ENCODE measurements around the gene CADPS. TPM values are rescaled to one million over a fixed set of nuclear protein-coding genes. Genes with fewer than 3 reads are reported as not detected.
"Not testable (repeated sequence)": the region's sequence is repeated elsewhere in the genome, so short reads cannot be mapped to it uniquely, and the experiment has no call there.

CADPS gene
- total RNA-seq, 2 experiments from 2014 or later: not detected

- ChIA-PET POLR2A (no interaction called here), CTCF (interaction anchor here (0.6 kb wide), 1 partner anchor 1883 kb away, joined by 3 read pairs; no protein-coding TSS in a partner anchor)
- ATAC-seq (no peak), DNase-seq (no peak)
- intact Hi-C loops (cut with DNase I, micrococcal nuclease): no loop called here
- no peaks in the 10 kb centered on the region for H3K36me3 Mint-ChIP-seq (ENCODE audit: low read depth)
- no peak overlapping the region for H3K4me3 Mint-ChIP-seq
- H3K4me1 Mint-ChIP-seq: no peaks in the 10 kb centered on the region
- no peaks in the 10 kb centered on the region for H3K27me3 Mint-ChIP-seq
- no peak overlapping the region for H3K27ac Mint-ChIP-seq
- no peaks in the 10 kb centered on the region for H3K9me3 Mint-ChIP-seq (ENCODE audit: low read depth)
Observed at GRCh38 chr3:62601238-62602070, 273.8 kb downstream of the CADPS start.

GRCh38 chr3:62600033-62600432 is 275.2 kb downstream of the CADPS start:
- Mint-ChIP-seq H3K9me3 (ENCODE audit: low read depth) (no peaks in the 10 kb centered on the region), H3K4me3 (no peak overlapping the region), H3K27ac (no peak overlapping the region), H3K27me3 (no peaks in the 10 kb centered on the region), H3K4me1 (no peaks in the 10 kb centered on the region), H3K36me3 (ENCODE audit: low read depth) (no peaks in the 10 kb centered on the region)
- DNase-seq: no peak
- CTCF ChIA-PET: no interaction called here
- POLR2A ChIA-PET: no interaction called here
- intact Hi-C loops (cut with DNase I, micrococcal nuclease): no loop called here
- ATAC-seq: no peak

- CTCF ChIA-PET: interaction anchor here (0.7 kb wide), 1 partner anchor 10 kb away, joined by 3 read pairs; no protein-coding TSS in a partner anchor
- Mint-ChIP-seq H3K36me3 (ENCODE audit: low read depth) (no peaks in the 10 kb centered on the region), H3K27me3 (no peaks in the 10 kb centered on the region), H3K4me3 (no peak overlapping the region), H3K27ac (no peak overlapping the region), H3K4me1 (no peaks in the 10 kb centered on the region), H3K9me3 (ENCODE audit: low read depth) (no peaks in the 10 kb centered on the region)
- intact Hi-C loops (cut with DNase I, micrococcal nuclease): no loop called here
- no peak for DNase-seq
- POLR2A ChIA-PET: no interaction called here
- ATAC-seq: no peak
Observed at GRCh38 chr3:62597491-62597890, 277.7 kb downstream of the CADPS start.

- DNase-seq: no peak
- ChIA-PET CTCF (interaction anchor here (1.0 kb wide), 1 partner anchor 652 kb away, joined by 3 read pairs; no protein-coding TSS in a partner anchor), POLR2A (no interaction called here)
- Mint-ChIP-seq H3K27ac (no peak overlapping the region), H3K27me3 (no peaks in the 10 kb centered on the region), H3K36me3 (ENCODE audit: low read depth) (no peaks in the 10 kb centered on the region), H3K4me1 (no peaks in the 10 kb centered on the region), H3K4me3 (no peak overlapping the region), H3K9me3 (ENCODE audit: low read depth) (no peaks in the 10 kb centered on the region)
- intact Hi-C loops (cut with DNase I, micrococcal nuclease): no loop called here
- ATAC-seq: no peak
Observed at GRCh38 chr3:62592408-62592807, 282.8 kb downstream of the CADPS start.

GRCh38 chr3:62589078-62589477 is 286.1 kb downstream of the CADPS start:
- H3K27ac Mint-ChIP-seq: no peak overlapping the region
- no peaks in the 10 kb centered on the region for H3K9me3 Mint-ChIP-seq (ENCODE audit: low read depth)
- intact Hi-C loops (cut with DNase I, micrococcal nuclease): no loop called here
- ChIA-PET POLR2A (no interaction called here), CTCF (no interaction called here)
- no peaks in the 10 kb centered on the region for H3K27me3 Mint-ChIP-seq
- H3K4me3 Mint-ChIP-seq: no peak overlapping the region
- ATAC-seq (no peak), DNase-seq (no peak)
- H3K4me1 Mint-ChIP-seq: no peaks in the 10 kb centered on the region
- H3K36me3 Mint-ChIP-seq (ENCODE audit: low read depth): no peaks in the 10 kb centered on the region

- H3K9me3 Mint-ChIP-seq (ENCODE audit: low read depth): no peaks in the 10 kb centered on the region
Observed at GRCh38 chr3:62587579-62588031, 287.6 kb downstream of the CADPS start.

GRCh38 chr3:62587169-62587568 is 288.0 kb downstream of the CADPS start:
- H3K27me3 Mint-ChIP-seq: no peaks in the 10 kb centered on the region
- no peak for ATAC-seq
- H3K9me3 Mint-ChIP-seq (ENCODE audit: low read depth): no peaks in the 10 kb centered on the region
- no peak overlapping the region for H3K27ac Mint-ChIP-seq
- no peaks in the 10 kb centered on the region for H3K4me1 Mint-ChIP-seq
- ChIA-PET POLR2A (no interaction called here), CTCF (interaction anchor here (0.7 to 1.0 kb wide), 2 partner anchors 10 to 286 kb away, joined by 3 read pairs; no protein-coding TSS in a partner anchor)
- intact Hi-C loops (cut with DNase I, micrococcal nuclease): no loop called here
- H3K4me3 Mint-ChIP-seq: no peak overlapping the region
- no peak for DNase-seq
- H3K36me3 Mint-ChIP-seq (ENCODE audit: low read depth): no peaks in the 10 kb centered on the region

More at GRCh38 chr3:62587579-62588031, 287.6 kb downstream of the CADPS start:
- POLR2A ChIA-PET: no interaction called here
- no peaks in the 10 kb centered on the region for H3K36me3 Mint-ChIP-seq (ENCODE audit: low read depth)
- no peak overlapping the region for H3K27ac Mint-ChIP-seq
- CTCF ChIA-PET: interaction anchor here (0.7 to 1.0 kb wide), 2 partner anchors 10 to 286 kb away, joined by 3 read pairs; no protein-coding TSS in a partner anchor
- H3K27me3 Mint-ChIP-seq: no peaks in the 10 kb centered on the region
- DNase-seq (no peak), ATAC-seq (no peak)
- no peaks in the 10 kb centered on the region for H3K4me1 Mint-ChIP-seq
- intact Hi-C loops (cut with DNase I, micrococcal nuclease): no loop called here
- H3K4me3 Mint-ChIP-seq: no peak overlapping the region

- DNase-seq (no peak), ATAC-seq (no peak)
- H3K36me3 Mint-ChIP-seq (ENCODE audit: low read depth): no peaks in the 10 kb centered on the region
- no peaks in the 10 kb centered on the region for H3K4me1 Mint-ChIP-seq
- no peak overlapping the region for H3K27ac Mint-ChIP-seq
- ChIA-PET POLR2A (no interaction called here), CTCF (interaction anchor here (1.0 kb wide), 1 partner anchor 285 kb away, joined by 3 read pairs; no protein-coding TSS in a partner anchor)
- H3K27me3 Mint-ChIP-seq: no peaks in the 10 kb centered on the region
- peaks cover 2% of the 10 kb centered on the region for H3K9me3 Mint-ChIP-seq (ENCODE audit: low read depth)
- intact Hi-C loops (cut with DNase I, micrococcal nuclease): no loop called here
- H3K4me3 Mint-ChIP-seq: no peak overlapping the region
Observed at GRCh38 chr3:62586356-62586755, 288.9 kb downstream of the CADPS start.

GRCh38 chr3:62585861-62586260 is 289.4 kb downstream of the CADPS start:
- Mint-ChIP-seq H3K27ac (no peak overlapping the region), H3K4me1 (no peaks in the 10 kb centered on the region)

GRCh38 chr3:62584636-62585035 is 290.6 kb downstream of the CADPS start:
- Mint-ChIP-seq H3K36me3 (ENCODE audit: low read depth) (no peaks in the 10 kb centered on the region), H3K4me1 (no peaks in the 10 kb centered on the region), H3K27ac (no peak overlapping the region), H3K27me3 (no peaks in the 10 kb centered on the region), H3K9me3 (ENCODE audit: low read depth) (peaks cover 4% of the 10 kb centered on the region), H3K4me3 (no peak overlapping the region)
- no peak for DNase-seq
- ChIA-PET CTCF (no interaction called here), POLR2A (no interaction called here)
- no peak for ATAC-seq
- intact Hi-C loops (cut with DNase I, micrococcal nuclease): no loop called here

More at GRCh38 chr3:62585861-62586260, 289.4 kb downstream of the CADPS start:
- intact Hi-C loops (cut with DNase I, micrococcal nuclease): no loop called here
- no peaks in the 10 kb centered on the region for H3K36me3 Mint-ChIP-seq (ENCODE audit: low read depth)
- ChIA-PET POLR2A (no interaction called here), CTCF (no interaction called here)
- DNase-seq (no peak), ATAC-seq (no peak)
- peaks cover 2% of the 10 kb centered on the region for H3K9me3 Mint-ChIP-seq (ENCODE audit: low read depth)
- no peak overlapping the region for H3K4me3 Mint-ChIP-seq
- H3K27me3 Mint-ChIP-seq: no peaks in the 10 kb centered on the region

- Mint-ChIP-seq H3K9me3 (ENCODE audit: low read depth) (peaks cover 10% of the 10 kb centered on the region), H3K4me1 (no peaks in the 10 kb centered on the region), H3K4me3 (no peak overlapping the region), H3K27me3 (no peaks in the 10 kb centered on the region), H3K27ac (no peak overlapping the region), H3K36me3 (ENCODE audit: low read depth) (no peaks in the 10 kb centered on the region)
- intact Hi-C loops (cut with DNase I, micrococcal nuclease): no loop called here
- CTCF ChIA-PET: interaction anchor here (0.7 kb wide), 1 partner anchor 87 kb away, joined by 3 read pairs; no protein-coding TSS in a partner anchor
- DNase-seq (no peak), ATAC-seq (no peak)
- POLR2A ChIA-PET: no interaction called here
Observed at GRCh38 chr3:62582495-62583172, 292.6 kb downstream of the CADPS start.

GRCh38 chr3:62580485-62580884 is 294.7 kb downstream of the CADPS start:
- CTCF ChIA-PET; H3K4me3 Mint-ChIP-seq; intact Hi-C loops (cut with DNase I, micrococcal nuclease); DNase-seq; POLR2A ChIA-PET; H3K27me3 Mint-ChIP-seq; H3K36me3 Mint-ChIP-seq (ENCODE audit: low read depth); H3K27ac Mint-ChIP-seq; ATAC-seq; H3K4me1 Mint-ChIP-seq: not testable (repeated sequence)
- peaks cover 10% of the 10 kb centered on the region for H3K9me3 Mint-ChIP-seq (ENCODE audit: low read depth)

Data from activated CD4-positive, alpha-beta T cell treated with anti-CD3 and anti-CD28 coated beads for 36 hours (primary cell).